Suprapubic skin (tissue), 4 donors: ENCODE measurements around the gene RSPRY1.

Experiments used
- POLR2A ChIP-seq, 2 donors: fragments of 450-650 bp; IDR thresholded peaks; one replicate each; pipeline ENCODE4 v1.6.1; 2017; ENCODE audit warnings: antibody characterized with exemption in 2 of 2, mild to moderate bottlenecking in 2 of 2, moderate library complexity in 2 of 2
- POLR2AphosphoS5 ChIP-seq, 3 donors: sonication (generic); formaldehyde crosslinking; IDR thresholded peaks; one replicate each; pipeline ENCODE4 v1.6.1; 2017; ENCODE audit warnings: antibody characterized with exemption in 3 of 3
- TF ChIP-seq, protein P1 (sequence below), 2 donors: fragments of 200-600 bp in 1 of 2; fragments of 450-650 bp in 1 of 2; sonication (generic) in 1 of 2; IDR thresholded peaks; one replicate each; pipeline ENCODE4 v1.5.1; 2016 to 2019; ENCODE audit warnings: antibody characterized with exemption in 2 of 2, mild to moderate bottlenecking in 1 of 2, moderate library complexity in 1 of 2

DNA sequence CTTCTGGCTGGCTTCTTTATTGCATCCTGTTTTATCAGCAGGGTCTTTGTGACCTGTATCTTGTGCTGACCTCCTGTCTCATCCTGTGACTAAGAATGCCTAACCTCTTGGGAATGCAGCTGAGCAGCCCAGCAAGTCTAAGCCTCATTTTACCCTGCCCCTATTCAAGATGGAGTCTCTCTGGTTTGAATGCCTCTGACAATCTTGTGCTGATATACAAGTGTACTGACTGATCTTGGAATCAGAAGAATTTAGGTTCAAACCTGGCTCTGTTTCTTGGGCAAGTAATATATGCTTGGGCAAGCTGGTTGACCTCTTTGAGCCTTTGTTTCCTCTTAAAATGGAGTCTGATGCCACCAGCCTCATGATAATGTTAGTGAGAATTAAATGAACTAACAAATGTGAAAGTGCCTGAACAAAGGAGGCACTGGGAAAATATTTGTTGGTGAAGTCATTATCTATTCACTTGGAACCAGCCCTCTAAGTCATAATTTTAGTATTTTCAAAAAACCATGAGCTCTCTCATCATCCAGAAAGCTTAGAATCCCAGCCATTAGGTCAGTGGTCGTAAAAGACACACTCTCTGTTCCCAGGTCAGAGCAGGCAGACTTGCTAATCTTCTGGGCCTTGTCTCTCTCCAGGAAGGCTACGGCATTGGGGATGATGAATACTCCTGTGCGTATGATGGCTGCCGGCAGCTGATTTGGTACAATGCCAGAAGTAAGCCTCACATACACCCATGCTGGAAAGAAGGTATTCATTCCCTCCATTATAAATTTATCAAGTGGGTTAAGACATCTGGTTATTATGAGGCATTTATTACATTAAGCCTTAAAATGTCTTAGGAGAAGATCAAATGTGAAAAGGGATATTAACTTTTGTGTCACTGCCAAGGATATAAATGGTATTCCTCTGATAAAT is 40.8 kb downstream of the RSPRY1 start:
- TF ChIP-seq, protein P1, sequence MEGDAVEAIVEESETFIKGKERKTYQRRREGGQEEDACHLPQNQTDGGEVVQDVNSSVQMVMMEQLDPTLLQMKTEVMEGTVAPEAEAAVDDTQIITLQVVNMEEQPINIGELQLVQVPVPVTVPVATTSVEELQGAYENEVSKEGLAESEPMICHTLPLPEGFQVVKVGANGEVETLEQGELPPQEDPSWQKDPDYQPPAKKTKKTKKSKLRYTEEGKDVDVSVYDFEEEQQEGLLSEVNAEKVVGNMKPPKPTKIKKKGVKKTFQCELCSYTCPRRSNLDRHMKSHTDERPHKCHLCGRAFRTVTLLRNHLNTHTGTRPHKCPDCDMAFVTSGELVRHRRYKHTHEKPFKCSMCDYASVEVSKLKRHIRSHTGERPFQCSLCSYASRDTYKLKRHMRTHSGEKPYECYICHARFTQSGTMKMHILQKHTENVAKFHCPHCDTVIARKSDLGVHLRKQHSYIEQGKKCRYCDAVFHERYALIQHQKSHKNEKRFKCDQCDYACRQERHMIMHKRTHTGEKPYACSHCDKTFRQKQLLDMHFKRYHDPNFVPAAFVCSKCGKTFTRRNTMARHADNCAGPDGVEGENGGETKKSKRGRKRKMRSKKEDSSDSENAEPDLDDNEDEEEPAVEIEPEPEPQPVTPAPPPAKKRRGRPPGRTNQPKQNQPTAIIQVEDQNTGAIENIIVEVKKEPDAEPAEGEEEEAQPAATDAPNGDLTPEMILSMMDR (IDR thresholded peaks at IDR 0.05): no peak
- no peak for TF ChIP-seq POLR2AphosphoS5 (IDR thresholded peaks at IDR 0.05)
- TF ChIP-seq POLR2A (IDR thresholded peaks at IDR 0.05): no peak
